Lower leg skin (tissue), 3 donors: ENCODE data around the gene ZDHHC22.

Experiments
- CTCF ChIP-seq, 3 donors: fragments of 450-650 bp; IDR thresholded peaks; one replicate each; pipeline ENCODE4 v1.5.1; 2016; ENCODE audit warnings: antibody characterized with exemption in 3 of 3, mild to moderate bottlenecking in 3 of 3, moderate library complexity in 2 of 3
- POLR2A ChIP-seq, 2 donors: fragments of 450-650 bp; IDR thresholded peaks; one replicate each; pipeline ENCODE4 v1.6.1; 2016 to 2017; ENCODE audit warnings: antibody characterized with exemption in 2 of 2, mild to moderate bottlenecking in 1 of 2, moderate library complexity in 1 of 2

- no peak for TF ChIP-seq POLR2A (IDR thresholded peaks at IDR 0.05)
- TF ChIP-seq CTCF (IDR thresholded peaks at IDR 0.05), result no peak
Observed at GRCh38 chr14:77116172-77116817, 25.3 kb downstream of the ZDHHC22 start.
